PC-3 (cell line): ENCODE data around the gene CDK16.

ENCODE experiments used
- CTCF ChIP-seq: fragments of 300-600 bp; sonication (generic); conservative IDR thresholded peaks from 2 replicates; pipeline ENCODE4 v1.5.1; 2017; ENCODE audit warnings: antibody characterized with exemption, low read depth, mild to moderate bottlenecking, low read length
- EZH2 ChIP-seq: fragments of 300-600 bp; sonication (generic); IDR thresholded peaks from one replicate; pipeline ENCODE4 v1.6.1; 2017; ENCODE audit warnings: antibody characterized with exemption, mild to moderate bottlenecking, low read length; ENCODE audit not compliant: unreplicated experiment
- EZH2phosphoT487 ChIP-seq: fragments of 300-600 bp; sonication (generic); IDR thresholded peaks from 2 replicates; pipeline ENCODE4 v1.6.1; 2018; ENCODE audit warnings: mild to moderate bottlenecking, antibody characterized with exemption, low read length, borderline replicate concordance

GRCh38 chrX:47210661-47211425 lies 7.6 kb upstream of the CDK16 start:
- TF ChIP-seq CTCF (no peak), EZH2 (no peak), EZH2phosphoT487 (no peak)
